HG03432 (cell line): ENCODE data around the gene PLD3.

Experiments used
- ATAC-seq: cut with Tn5 transposase; IDR thresholded peaks from one replicate; pipeline ENCODE4 v1.9.1; 2021; ENCODE audit warnings: mild to moderate bottlenecking, moderate library complexity; ENCODE audit not compliant: unreplicated experiment

Gene PLD3

DNA sequence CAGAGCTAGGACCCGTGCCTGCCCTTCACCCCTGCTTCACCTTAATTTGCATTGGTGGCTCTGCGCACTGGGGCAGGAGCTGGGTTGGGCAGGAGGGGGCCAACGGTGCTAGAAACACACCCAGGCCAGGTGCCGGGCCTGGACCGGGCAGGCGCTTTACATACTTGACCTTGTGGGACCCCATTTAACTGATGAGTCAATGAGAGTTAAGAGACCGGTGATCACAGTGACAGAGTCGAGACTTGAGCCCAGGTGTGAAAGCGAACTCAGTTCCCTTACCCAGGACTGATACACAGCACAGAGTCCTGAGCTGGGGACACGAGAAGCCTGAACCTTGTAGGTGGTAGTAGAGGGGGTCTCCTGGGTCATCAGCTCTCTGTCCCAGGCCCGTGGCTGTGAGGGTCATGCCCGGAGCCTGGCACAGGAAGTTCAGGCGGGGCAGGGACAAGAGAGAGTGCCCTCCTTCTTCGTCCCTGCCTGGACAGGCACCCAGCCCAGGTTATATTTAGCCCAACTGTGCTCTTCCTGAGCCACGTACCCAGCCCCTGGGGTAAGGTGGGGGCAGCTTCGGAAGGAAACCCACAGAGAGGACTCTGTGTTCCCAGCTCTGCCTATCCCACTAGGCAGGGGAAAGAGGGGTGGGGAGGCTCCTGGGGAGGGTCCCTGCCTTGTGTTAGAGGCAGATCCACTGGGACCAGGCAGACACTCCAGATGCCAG lies 62.8 kb downstream of the PLD3 start:
- no peak for ATAC-seq

GRCh38 chr19:40411958-40412499 lies 63.5 kb downstream of the PLD3 start:
- ATAC-seq: no peak

DNA sequence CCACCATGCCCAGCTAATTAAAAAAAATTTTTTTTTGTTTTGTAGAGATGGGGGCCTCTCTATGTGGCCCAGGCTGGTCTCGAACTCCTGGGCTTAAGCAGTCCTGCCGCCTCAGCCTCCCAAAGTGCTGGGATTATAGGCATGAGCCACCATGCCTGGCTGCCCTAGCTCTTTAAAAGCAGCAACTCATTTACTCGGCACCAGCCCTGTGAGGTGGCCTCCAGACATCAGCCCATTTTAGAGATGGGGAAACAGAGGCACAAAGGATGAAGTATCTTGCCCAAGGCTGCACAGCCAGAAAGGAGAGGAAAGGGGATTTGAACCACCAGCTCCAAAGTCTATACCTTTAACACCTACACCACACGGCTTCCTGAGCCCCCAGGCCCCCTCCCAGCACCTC lies 64.4 kb downstream of the PLD3 start:
- no peak for ATAC-seq

DNA sequence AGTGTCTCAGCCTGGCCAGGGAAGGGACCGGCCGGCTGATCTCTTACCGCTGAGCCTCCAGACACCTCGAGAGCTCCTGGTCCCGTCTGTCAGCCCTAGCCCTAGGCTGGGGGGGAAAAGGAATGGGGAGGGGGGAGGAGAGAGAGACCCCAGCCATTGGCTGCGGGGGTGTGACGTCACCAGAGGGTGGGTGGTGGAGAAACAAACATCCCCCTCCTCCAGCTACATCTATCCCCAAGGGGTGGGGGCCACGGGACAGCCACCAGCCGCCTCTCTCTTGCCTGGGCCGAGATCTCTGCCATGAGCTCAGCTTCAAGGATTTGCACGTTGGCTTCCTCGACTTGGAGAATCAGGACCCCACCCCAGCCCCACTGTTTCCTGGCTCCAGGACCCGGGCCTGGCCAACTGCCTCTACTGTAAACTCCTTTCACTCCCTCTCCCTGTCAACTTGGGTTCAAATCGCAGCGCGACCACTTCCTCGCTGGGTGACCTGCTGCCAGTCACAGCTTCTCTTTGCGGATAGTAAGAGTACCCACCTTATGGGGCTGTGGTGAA lies 64.9 kb downstream of the PLD3 start, which contains the start of gene PRX:
Gene PRX, minus strand, starts transcription at position 88 of the 555 bp plus-strand sequence. CDS start 5,446 bp downstream, outside the sequence.
- ATAC-seq: no peak

DNA sequence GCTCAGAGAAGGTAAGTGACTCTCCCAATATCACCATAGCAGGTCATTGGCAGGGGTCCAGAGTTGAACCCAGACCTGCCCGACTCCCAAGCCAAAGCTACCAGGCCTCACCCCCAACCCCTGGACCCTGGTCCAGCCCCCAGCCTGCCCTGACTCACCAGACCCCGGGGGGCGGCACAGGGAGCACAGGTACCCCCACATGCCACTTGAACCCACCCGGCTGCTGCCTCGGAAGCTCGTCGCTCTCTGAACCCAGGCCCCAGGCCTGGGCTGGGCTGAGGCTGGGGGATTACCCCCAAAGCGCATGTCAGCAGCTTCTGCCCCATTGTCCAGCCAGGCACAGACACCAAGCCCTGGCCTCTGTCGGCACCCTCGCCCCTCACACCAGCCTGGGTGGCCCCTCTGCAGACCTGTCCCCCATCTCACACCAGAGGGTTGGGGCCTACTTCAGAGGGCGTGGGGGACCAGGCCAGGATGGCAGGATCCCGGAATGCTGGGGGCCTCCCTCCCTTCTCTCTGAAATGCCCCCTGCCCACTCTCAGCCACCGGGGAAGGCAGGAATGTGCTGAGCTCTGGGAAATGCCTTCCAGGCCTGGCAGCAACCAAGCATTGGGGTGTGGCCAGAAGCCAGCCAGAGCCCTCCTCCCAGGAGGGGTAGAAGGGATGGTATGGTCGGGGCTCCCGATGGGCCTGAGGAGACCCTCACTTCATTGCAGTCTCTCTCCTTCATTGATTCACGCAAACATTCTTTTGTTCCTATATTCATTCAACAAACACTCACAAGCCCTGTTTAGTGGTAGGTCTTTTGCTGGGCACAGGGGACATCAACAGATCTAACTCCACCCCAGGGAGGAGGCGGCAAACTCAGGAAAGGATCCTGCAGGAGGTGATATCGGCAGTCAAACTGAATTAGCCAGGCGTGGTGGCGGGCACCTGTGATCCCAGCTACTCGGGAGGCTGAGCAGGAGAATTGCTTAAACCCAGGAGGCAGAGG lies 66.3 kb downstream of the PLD3 start:
- no peak for ATAC-seq

DNA sequence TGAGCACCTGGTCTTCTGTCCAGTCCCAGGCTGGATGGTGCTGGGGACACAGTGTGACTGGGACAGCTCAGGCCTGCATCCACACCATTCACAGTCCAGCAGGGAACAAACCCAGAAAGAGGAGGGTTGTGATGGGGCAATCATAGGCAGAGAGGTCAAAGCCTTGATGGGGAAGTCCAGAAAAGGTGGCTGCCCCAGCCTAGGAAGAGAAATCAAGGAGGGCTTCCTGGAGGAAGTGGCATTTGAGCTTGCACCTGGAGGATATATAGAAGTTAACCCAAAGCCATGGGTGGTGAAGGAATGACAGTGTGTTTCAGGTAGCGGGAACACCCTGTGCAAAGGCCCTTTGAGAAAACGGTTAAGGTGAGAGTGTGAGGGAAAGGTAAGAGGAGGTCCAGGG lies 67.3 kb downstream of the PLD3 start:
- no peak for ATAC-seq

- no peak for ATAC-seq
Measured at GRCh38 chr19:40416918-40417642, 68.6 kb downstream of the PLD3 start.

DNA sequence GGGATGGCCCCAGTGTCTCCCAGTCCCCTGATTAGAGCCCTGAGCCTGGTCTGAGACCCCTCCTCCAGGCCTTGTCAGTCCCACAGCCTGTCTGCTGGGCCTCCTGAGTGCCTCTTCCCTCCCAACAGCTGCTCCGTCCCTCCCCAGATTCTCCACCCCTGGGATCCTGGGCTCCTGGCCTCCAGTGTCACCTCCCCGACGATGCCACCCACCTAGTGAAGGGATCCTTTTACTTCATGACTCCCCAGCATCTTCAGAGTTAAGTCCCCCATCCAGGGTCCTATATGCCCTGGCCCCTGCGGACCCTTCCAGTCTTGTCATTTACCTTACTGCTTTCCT lies 69.1 kb downstream of the PLD3 start:
- no peak for ATAC-seq

- no peak for ATAC-seq
Measured at GRCh38 chr19:40418040-40418439, 69.5 kb downstream of the PLD3 start.

DNA sequence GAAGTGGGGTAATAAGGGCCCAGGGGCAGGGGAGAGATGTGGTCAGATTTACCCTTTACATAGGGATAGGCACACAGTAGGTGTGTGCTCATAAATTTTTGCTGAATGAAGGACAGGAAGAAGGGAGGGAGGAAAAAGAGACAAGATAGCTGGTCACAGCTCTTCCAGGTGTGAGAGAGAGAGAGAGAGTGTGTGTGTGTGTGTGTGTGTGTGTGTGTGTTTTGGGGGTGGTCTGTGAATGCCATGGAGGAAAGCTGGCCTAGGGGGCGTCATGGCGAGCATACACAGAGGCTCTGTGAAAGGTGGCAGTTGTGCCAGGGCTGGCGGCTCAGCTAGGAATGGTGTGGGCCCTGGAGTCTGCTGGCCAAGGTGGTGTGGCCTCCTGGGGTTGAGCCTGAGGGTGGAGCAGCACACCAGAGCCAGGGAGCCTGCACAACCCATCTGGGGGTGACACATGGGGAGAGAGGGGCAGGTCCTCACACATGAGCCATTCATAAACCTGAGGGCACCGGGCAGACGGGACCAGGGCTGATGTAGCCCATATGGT lies 70.6 kb downstream of the PLD3 start:
- no peak for ATAC-seq

- ATAC-seq: no peak
Measured at GRCh38 chr19:40419780-40420179, 71.3 kb downstream of the PLD3 start.

DNA sequence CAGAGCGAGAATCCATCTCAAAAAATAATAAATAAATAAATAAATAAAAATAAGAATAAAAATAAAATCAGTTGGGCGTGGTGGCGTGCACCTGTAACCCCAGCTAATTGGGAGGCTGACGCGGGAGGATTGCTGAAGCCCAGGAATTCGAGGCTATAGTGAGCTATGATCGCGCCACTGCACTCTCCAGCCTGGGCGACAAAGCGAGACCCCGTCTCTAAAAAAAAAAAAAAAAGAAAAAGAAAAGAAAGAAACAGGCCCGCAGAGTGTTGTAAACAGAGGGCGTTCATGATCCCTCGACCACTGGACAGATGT lies 71.9 kb downstream of the PLD3 start:
- ATAC-seq: no peak

- peak; percentile 39 for ATAC-seq
Measured at GRCh38 chr19:40420766-40421765, 72.6 kb downstream of the PLD3 start.

DNA sequence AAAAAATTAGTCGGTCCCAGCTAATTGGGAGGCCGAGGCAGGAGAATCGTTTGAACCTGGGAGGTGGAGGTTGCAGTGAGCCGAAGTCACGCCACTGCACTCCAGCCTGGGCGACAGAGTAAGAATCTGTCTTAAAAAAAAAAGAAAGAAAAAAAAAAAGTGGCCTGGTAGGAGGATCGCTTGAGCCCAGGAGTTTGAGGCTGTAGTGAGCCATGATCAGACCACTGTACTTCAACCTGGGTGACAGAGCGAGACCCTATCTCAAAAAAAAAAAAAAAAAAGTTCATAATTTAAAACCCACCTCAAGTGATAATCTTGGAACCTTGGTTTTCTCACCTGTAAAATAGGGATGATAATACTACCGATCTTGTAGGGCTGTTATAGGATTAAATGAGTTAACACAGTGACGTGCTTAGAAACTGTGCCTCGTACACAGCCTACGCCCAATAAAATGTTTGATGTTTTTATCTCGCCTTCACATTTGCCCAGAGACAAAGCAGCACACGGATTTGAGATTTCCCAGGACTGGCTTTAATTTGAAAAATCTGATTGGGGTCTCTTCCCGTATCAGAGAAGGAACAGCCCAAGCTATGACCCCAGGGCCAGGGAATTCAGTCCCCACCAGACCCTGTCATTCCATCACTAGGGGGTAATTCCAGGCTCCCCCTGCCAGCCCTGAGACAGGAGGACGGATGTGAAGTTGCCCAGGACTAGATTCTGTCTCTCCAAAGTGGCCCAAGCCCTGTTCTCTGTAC lies 73.7 kb downstream of the PLD3 start:
- no peak for ATAC-seq

- ATAC-seq: no peak
Measured at GRCh38 chr19:40422748-40423566, 74.5 kb downstream of the PLD3 start.

GRCh38 chr19:40423938-40424337 lies 75.4 kb downstream of the PLD3 start:
- ATAC-seq: no peak

GRCh38 chr19:40424637-40425449 lies 76.3 kb downstream of the PLD3 start:
- ATAC-seq: no peak
